Memory B cell (primary cell): Measurements from ENCODE around the gene HOXC9.

Experiments
- ATAC-seq: fragments of 150-1000 bp; cut with Tn5 transposase; 2 replicates; pipeline ENCODE4 v1.10.0; 2021; ENCODE audit warnings: low read depth, mild to moderate bottlenecking, moderate library complexity
- DNase-seq, 2 donors: peaks; one replicate each; pipeline ENCODE4 v3.0.0; 2022; ENCODE audit warnings: low spot score in 2 of 2
- H3K27ac Mint-ChIP-seq: one replicate; pipeline ENCODE4 v1.8.0; 2022; ENCODE audit warnings: mild to moderate bottlenecking, moderate library complexity, mixed read lengths
- H3K27me3 Mint-ChIP-seq: one replicate; pipeline ENCODE4 v1.8.0; 2022; ENCODE audit warnings: mixed read lengths
- H3K36me3 Mint-ChIP-seq: one replicate; pipeline ENCODE4 v1.8.0; 2022; ENCODE audit warnings: mild to moderate bottlenecking, mixed read lengths
- H3K4me1 Mint-ChIP-seq: one replicate; pipeline ENCODE4 v1.8.0; 2022; ENCODE audit warnings: mixed read lengths
- H3K4me3 Mint-ChIP-seq: one replicate; pipeline ENCODE4 v1.8.0; 2022; ENCODE audit warnings: mild to moderate bottlenecking, moderate library complexity, mixed read lengths
- H3K9me3 Mint-ChIP-seq: one replicate; pipeline ENCODE4 v1.8.0; 2022; ENCODE audit warnings: mixed read lengths

Gene HOXC9

GRCh38 chr12:53994264-53995001, 5.5 kb upstream of the HOXC9 start:
- peak overlapping the region; percentile 83 for H3K27ac Mint-ChIP-seq

GRCh38 chr12:53995002-53995377, 5.0 kb upstream of the HOXC9 start:
- Mint-ChIP-seq H3K9me3 (no peaks in the 10 kb centered on the region), H3K4me3 (peak overlapping the region; percentile 39), H3K27me3 (peaks cover 47% of the 10 kb centered on the region), H3K27ac (peak overlapping the region; percentile 21), H3K4me1 (peaks cover 24% of the 10 kb centered on the region), H3K36me3 (no peaks in the 10 kb centered on the region)
- ATAC-seq (no peak), DNase-seq (no peak)

More at GRCh38 chr12:53994264-53995001, 5.5 kb upstream of the HOXC9 start:
- H3K4me3 Mint-ChIP-seq, result peak overlapping the region; percentile 57
- H3K9me3 Mint-ChIP-seq, result no peaks in the 10 kb centered on the region
- no peak for DNase-seq
- no peaks in the 10 kb centered on the region for H3K36me3 Mint-ChIP-seq
- no peak for ATAC-seq
- H3K4me1 Mint-ChIP-seq, result peaks cover 30% of the 10 kb centered on the region
- peaks cover 52% of the 10 kb centered on the region for H3K27me3 Mint-ChIP-seq

- no peaks in the 10 kb centered on the region for H3K9me3 Mint-ChIP-seq
- H3K4me3 Mint-ChIP-seq, result peak overlapping the region; percentile 86
- no peaks in the 10 kb centered on the region for H3K36me3 Mint-ChIP-seq
- peaks cover 41% of the 10 kb centered on the region for H3K27me3 Mint-ChIP-seq
- H3K4me1 Mint-ChIP-seq, result peaks cover 21% of the 10 kb centered on the region
- DNase-seq, result no peak
- peak; percentile 43 for ATAC-seq
- peak overlapping the region; percentile 21 for H3K27ac Mint-ChIP-seq
Measured at GRCh38 chr12:53995378-53996239, 4.4 kb upstream of the HOXC9 start.

- ATAC-seq (no peak), DNase-seq (no peak)
- H3K4me1 Mint-ChIP-seq, result peaks cover 17% of the 10 kb centered on the region
- H3K36me3 Mint-ChIP-seq, result no peaks in the 10 kb centered on the region
- peak overlapping the region; percentile 21 for H3K27ac Mint-ChIP-seq
- H3K9me3 Mint-ChIP-seq, result no peaks in the 10 kb centered on the region
- H3K27me3 Mint-ChIP-seq, result peaks cover 39% of the 10 kb centered on the region
- H3K4me3 Mint-ChIP-seq, result peak overlapping the region; percentile 86
Measured at GRCh38 chr12:53996240-53997203, 3.4 kb upstream of the HOXC9 start.

GRCh38 chr12:53997204-53998109, 2.5 kb upstream of the HOXC9 start:
- H3K36me3 Mint-ChIP-seq, result no peaks in the 10 kb centered on the region
- no peak for ATAC-seq
- H3K9me3 Mint-ChIP-seq, result no peaks in the 10 kb centered on the region
- no peak overlapping the region for H3K27ac Mint-ChIP-seq
- DNase-seq, result no peak
- H3K27me3 Mint-ChIP-seq, result peaks cover 39% of the 10 kb centered on the region
- no peak overlapping the region for H3K4me3 Mint-ChIP-seq
- H3K4me1 Mint-ChIP-seq, result peaks cover 17% of the 10 kb centered on the region

- no peak overlapping the region for H3K27ac Mint-ChIP-seq
- no peak for ATAC-seq
Measured at GRCh38 chr12:53998110-53998899, 1.7 kb upstream of the HOXC9 start.

GRCh38 chr12:53998900-53999236, 1.1 kb upstream of the HOXC9 start:
- Mint-ChIP-seq H3K4me3 (no peak overlapping the region), H3K27me3 (peaks cover 44% of the 10 kb centered on the region), H3K36me3 (no peaks in the 10 kb centered on the region), H3K4me1 (peaks cover 19% of the 10 kb centered on the region), H3K9me3 (no peaks in the 10 kb centered on the region), H3K27ac (no peak overlapping the region)
- no peak for DNase-seq
- ATAC-seq, result no peak

More at GRCh38 chr12:53998110-53998899, 1.7 kb upstream of the HOXC9 start:
- DNase-seq, result no peak
- Mint-ChIP-seq H3K36me3 (no peaks in the 10 kb centered on the region), H3K27me3 (peaks cover 42% of the 10 kb centered on the region), H3K4me1 (peaks cover 19% of the 10 kb centered on the region), H3K9me3 (no peaks in the 10 kb centered on the region), H3K4me3 (no peak overlapping the region)

GRCh38 chr12:53999559-54000115, 324 bp upstream of the HOXC9 start:
- Mint-ChIP-seq H3K27me3 (peaks cover 40% of the 10 kb centered on the region), H3K4me1 (peaks cover 19% of the 10 kb centered on the region), H3K27ac (no peak overlapping the region), H3K9me3 (no peaks in the 10 kb centered on the region), H3K4me3 (no peak overlapping the region), H3K36me3 (no peaks in the 10 kb centered on the region)
- DNase-seq (no peak), ATAC-seq (no peak)

GRCh38 chr12:54001283-54002187, 1.6 kb downstream of the HOXC9 start:
- Mint-ChIP-seq H3K4me1 (peaks cover 12% of the 10 kb centered on the region), H3K27me3 (peaks cover 41% of the 10 kb centered on the region), H3K4me3 (no peak overlapping the region), H3K9me3 (no peaks in the 10 kb centered on the region), H3K36me3 (no peaks in the 10 kb centered on the region), H3K27ac (peak overlapping the region; percentile 52)
- DNase-seq (no peak), ATAC-seq (no peak)

GRCh38 chr12:54002278-54002914, 2.4 kb downstream of the HOXC9 start:
- H3K4me1 Mint-ChIP-seq, result peaks cover 10% of the 10 kb centered on the region
- peaks cover 39% of the 10 kb centered on the region for H3K27me3 Mint-ChIP-seq
- H3K36me3 Mint-ChIP-seq, result no peaks in the 10 kb centered on the region
- no peak overlapping the region for H3K27ac Mint-ChIP-seq
- no peak overlapping the region for H3K4me3 Mint-ChIP-seq
- DNase-seq (no peak), ATAC-seq (no peak)
- H3K9me3 Mint-ChIP-seq, result no peaks in the 10 kb centered on the region

- no peaks in the 10 kb centered on the region for H3K36me3 Mint-ChIP-seq
- no peak overlapping the region for H3K27ac Mint-ChIP-seq
- H3K4me3 Mint-ChIP-seq, result no peak overlapping the region
Measured at GRCh38 chr12:54002915-54003389, 3.0 kb downstream of the HOXC9 start.

More at GRCh38 chr12:54002915-54003389, 3.0 kb downstream of the HOXC9 start:
- H3K27me3 Mint-ChIP-seq, result peaks cover 40% of the 10 kb centered on the region
- ATAC-seq, result no peak
- no peak for DNase-seq
- H3K9me3 Mint-ChIP-seq, result no peaks in the 10 kb centered on the region
- H3K4me1 Mint-ChIP-seq, result peaks cover 7% of the 10 kb centered on the region
